AG10803 (cell line): Measurements from ENCODE around the gene MGAT4C.

Experiments used
- DNase-seq: peaks from one replicate; pipeline ENCODE4 v3.0.0; 2010; ENCODE audit warnings: low read depth
- H3K4me3 ChIP-seq: 2 replicates; pipeline ENCODE4 v1.5.1; 2011; ENCODE audit warnings: mild to moderate bottlenecking, low read length, control low read depth
- TF ChIP-seq, protein P1 (sequence below): conservative IDR thresholded peaks from 2 replicates; pipeline ENCODE4 v1.5.1; 2011; ENCODE audit warnings: mild to moderate bottlenecking, low read length, control low read depth, inconsistent platforms

The MGAT4C gene

DNA sequence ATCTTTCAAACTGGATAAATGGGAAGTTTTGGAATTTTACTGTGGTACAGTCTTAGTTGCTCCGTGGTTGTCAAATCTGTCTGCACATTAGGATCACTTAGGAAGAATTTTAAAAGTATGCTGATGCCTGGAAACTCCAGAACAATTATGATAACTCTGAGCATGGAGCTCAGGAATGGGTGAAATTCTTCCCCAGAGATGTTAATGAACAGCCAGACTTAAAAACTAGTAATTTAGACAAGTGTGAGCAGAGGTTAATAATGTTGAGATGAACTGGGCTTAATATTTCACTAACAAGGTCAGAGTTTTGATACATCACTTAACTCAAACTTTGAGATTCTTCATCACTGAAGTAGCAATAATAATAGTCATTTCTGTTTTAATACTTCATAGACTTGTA, 287.6 kb downstream of the MGAT4C start:
- TF ChIP-seq, protein P1, sequence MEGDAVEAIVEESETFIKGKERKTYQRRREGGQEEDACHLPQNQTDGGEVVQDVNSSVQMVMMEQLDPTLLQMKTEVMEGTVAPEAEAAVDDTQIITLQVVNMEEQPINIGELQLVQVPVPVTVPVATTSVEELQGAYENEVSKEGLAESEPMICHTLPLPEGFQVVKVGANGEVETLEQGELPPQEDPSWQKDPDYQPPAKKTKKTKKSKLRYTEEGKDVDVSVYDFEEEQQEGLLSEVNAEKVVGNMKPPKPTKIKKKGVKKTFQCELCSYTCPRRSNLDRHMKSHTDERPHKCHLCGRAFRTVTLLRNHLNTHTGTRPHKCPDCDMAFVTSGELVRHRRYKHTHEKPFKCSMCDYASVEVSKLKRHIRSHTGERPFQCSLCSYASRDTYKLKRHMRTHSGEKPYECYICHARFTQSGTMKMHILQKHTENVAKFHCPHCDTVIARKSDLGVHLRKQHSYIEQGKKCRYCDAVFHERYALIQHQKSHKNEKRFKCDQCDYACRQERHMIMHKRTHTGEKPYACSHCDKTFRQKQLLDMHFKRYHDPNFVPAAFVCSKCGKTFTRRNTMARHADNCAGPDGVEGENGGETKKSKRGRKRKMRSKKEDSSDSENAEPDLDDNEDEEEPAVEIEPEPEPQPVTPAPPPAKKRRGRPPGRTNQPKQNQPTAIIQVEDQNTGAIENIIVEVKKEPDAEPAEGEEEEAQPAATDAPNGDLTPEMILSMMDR = no peak
- DNase-seq = no peak
- no peak overlapping the region for H3K4me3 ChIP-seq

DNA sequence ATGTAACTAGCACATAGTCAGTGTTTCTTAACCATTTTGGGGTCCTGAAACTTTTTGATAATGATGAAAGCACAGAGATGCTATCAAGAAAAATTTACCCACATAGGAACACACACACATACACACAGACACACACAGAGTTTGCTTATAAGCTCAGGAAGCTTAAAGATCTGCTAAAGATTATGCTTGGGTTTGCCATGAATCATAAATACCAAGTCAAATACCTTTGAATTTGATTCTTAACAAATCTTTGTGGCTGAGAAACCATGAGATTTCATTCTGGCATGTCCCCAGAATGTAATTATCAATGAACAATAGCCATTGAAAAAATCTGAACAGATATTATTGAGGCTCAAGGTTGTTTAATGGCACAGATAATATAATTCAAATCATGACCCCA, 292.9 kb downstream of the MGAT4C start:
- TF ChIP-seq, protein P1 = no peak
- H3K4me3 ChIP-seq = no peak overlapping the region
- DNase-seq = no peak

DNA sequence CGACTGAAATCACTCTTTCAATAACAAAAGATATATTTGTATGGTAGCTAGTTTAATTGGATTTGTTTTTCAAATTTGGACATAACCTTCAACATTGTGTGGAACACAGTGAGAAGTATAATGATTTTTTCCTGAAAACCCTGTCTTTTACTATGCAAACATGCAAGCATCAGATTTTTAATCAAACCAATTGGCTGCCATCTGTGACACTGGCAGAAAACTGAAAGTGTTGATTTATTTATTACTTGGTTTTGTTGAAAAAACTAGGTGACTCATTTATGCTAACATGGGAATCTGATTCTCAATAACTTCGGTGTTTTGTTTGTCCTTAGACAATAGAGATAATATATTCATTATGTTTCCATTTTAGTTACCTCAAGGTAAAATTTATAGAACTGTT, 300.1 kb downstream of the MGAT4C start:
- TF ChIP-seq, protein P1 = no peak
- no peak for DNase-seq
- H3K4me3 ChIP-seq = no peak overlapping the region

DNA sequence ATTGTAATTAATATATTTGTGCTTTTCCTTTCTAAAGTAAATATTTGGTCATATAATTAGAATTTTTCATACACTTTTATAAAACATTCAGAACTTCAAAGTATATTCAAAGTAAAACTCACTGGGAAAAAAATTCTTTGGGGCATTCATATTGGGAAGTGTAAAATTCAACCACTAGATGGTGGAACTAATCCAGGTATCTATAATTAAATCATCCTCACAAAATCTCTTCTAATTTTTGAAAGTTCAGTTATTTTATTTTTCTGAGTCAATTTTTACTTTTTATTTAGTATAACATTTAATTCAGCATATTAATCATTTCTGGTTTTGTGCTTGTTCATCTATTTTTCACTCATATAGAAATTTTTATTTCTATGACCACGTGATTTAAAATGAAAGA, 301.1 kb downstream of the MGAT4C start:
- TF ChIP-seq, protein P1 = peak; percentile 15; the same call in 1 of the 2 replicates
- H3K4me3 ChIP-seq = no peak overlapping the region
- DNase-seq = no peak

DNA sequence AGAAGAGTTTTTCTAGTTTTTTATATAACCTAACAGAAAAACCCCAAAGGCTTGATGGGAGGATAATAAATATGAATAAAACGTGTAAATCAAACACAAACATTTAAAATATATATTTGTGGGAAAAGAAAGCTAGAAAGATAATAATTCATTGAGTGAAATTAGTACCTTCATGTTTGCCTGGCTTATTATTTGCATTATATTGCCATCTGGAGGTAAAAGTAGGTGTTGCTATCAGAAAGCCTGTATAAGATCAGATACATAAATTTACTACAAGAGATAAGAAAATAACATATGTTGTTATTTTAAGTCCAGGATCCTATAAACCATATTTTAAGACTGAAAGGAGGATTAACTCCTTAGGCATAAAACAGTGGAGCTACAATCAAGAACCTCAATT, 304.4 kb downstream of the MGAT4C start:
- TF ChIP-seq, protein P1 = peak; percentile 26; the same call in 1 of the 2 replicates
- no peak overlapping the region for H3K4me3 ChIP-seq
- no peak for DNase-seq

DNA sequence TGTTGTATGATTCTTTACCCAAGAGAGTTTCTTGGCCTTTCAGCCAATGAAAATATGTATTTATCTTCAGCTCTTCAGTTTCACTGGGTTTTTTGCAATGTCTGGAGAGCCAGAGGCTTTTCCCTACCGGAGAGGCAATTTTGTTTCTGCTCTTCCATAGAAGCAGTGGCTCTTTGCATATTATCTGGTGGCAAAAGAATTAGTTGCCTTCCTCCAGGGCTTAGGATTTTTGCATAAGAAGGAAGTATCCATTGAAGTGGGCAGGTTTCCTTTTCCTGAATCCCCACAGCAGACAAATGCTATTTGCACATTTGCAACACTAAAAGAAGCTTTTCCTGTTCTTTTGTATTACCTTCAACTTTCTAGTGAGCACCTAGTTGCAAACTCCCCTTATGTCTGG, 306.9 kb downstream of the MGAT4C start:
- no peak for DNase-seq
- TF ChIP-seq, protein P1 = no peak
- no peak overlapping the region for H3K4me3 ChIP-seq

DNA sequence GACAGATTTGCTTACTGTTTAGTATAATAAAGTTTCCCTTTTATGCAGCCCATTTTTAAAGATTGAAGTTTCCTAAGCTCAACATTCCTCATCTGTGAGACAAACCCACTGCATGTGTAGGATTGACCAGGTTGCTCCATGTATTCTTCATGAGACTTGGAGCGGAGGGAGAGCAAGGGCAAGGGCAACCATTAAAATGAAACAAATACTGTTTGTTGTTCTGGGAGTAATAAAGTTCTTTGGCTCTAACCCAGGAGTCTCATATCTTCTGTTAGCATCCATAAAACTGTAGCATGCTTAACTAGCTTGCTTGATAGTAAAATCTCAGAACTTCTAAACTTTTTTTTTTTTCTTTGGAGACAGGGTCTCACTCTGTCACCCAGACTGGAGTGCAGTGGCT, 307.9 kb downstream of the MGAT4C start:
- TF ChIP-seq, protein P1 = no peak
- no peak for DNase-seq
- H3K4me3 ChIP-seq = no peak overlapping the region
